Measurements from ENCODE around the gene TMEM202.
"Not testable (repeated sequence)": the region's sequence is repeated elsewhere in the genome, so short reads cannot be mapped to it uniquely, and the experiment has no call there.

Gene TMEM202

GRCh38 chr15:72404356-72404755, 6.3 kb downstream of the TMEM202 start:
- no peak for DNase-seq

GRCh38 chr15:72404841-72405240, 6.7 kb downstream of the TMEM202 start:
- DNase-seq = no peak

GRCh38 chr15:72406936-72407335, 8.8 kb downstream of the TMEM202 start:
- no peak for DNase-seq

GRCh38 chr15:72411111-72411510, 13.0 kb downstream of the TMEM202 start:
- DNase-seq = no peak

GRCh38 chr15:72411544-72411943, 13.4 kb downstream of the TMEM202 start:
- no peak for DNase-seq

- DNase-seq = not testable (repeated sequence)
Observed at GRCh38 chr15:72413337-72413736, 15.2 kb downstream of the TMEM202 start.

GRCh38 chr15:72415304-72415703, 17.2 kb downstream of the TMEM202 start:
- no peak for DNase-seq

- not testable (repeated sequence) for DNase-seq
Observed at GRCh38 chr15:72419768-72420167, 21.7 kb downstream of the TMEM202 start.

GRCh38 chr15:72420576-72420975, 22.5 kb downstream of the TMEM202 start:
- no peak for DNase-seq

GRCh38 chr15:72421484-72421883, 23.4 kb downstream of the TMEM202 start:
- DNase-seq = no peak

- DNase-seq = no peak
Observed at GRCh38 chr15:72423256-72423655, 25.2 kb downstream of the TMEM202 start.

GRCh38 chr15:72426753-72427152, 28.6 kb downstream of the TMEM202 start:
- DNase-seq = no peak

- no peak for DNase-seq
Observed at GRCh38 chr15:72437650-72438316, 39.7 kb downstream of the TMEM202 start.

GRCh38 chr15:72442848-72443247, 44.7 kb downstream of the TMEM202 start:
- DNase-seq = not testable (repeated sequence)

GRCh38 chr15:72445426-72445825, 47.3 kb downstream of the TMEM202 start:
- DNase-seq = no peak

- DNase-seq = no peak
Observed at GRCh38 chr15:72450805-72451204, 52.7 kb downstream of the TMEM202 start.

- no peak for DNase-seq
Observed at GRCh38 chr15:72451224-72451623, 53.1 kb downstream of the TMEM202 start.

- no peak for DNase-seq
Observed at GRCh38 chr15:72456684-72457083, 58.6 kb downstream of the TMEM202 start.

Data from fibroblast of skin of right quadriceps (primary cell).